Stimulated activated CD4-positive, alpha-beta T cell treated with anti-CD3 and anti-CD28 coated beads, Interleukin-2, amount 100 ng/mL, for 4 hours (primary cell): ENCODE measurements around the gene GRPEL2.
"Not testable (repeated sequence)": the region's sequence is repeated elsewhere in the genome, so short reads cannot be mapped to it uniquely, and the experiment has no call there.

ENCODE experiments used
- DNase-seq: peaks from one replicate; pipeline ENCODE4 v3.0.0-alpha.2; 2020; ENCODE audit warnings: low read depth

Gene GRPEL2

GRCh38 chr5:149376711-149377447, 31.6 kb downstream of the GRPEL2 start:
- DNase-seq, result no peak

- DNase-seq, result no peak
Observed at GRCh38 chr5:149378241-149378820, 33.0 kb downstream of the GRPEL2 start.

GRCh38 chr5:149379177-149379761, 34.0 kb downstream of the GRPEL2 start, which contains the start of gene IL17B:
Gene IL17B, minus strand, starts transcription at chr5:149379292. Its CDS starts 67 bp downstream, at chr5:149379225.
- no peak for DNase-seq

- DNase-seq, result no peak
Observed at GRCh38 chr5:149379818-149380374, 34.6 kb downstream of the GRPEL2 start.

GRCh38 chr5:149380466-149381121, 35.3 kb downstream of the GRPEL2 start:
- DNase-seq, result no peak

- no peak for DNase-seq
Observed at GRCh38 chr5:149381261-149381985, 36.1 kb downstream of the GRPEL2 start.

- DNase-seq, result peak; percentile 53
Observed at GRCh38 chr5:149381986-149382338, 36.7 kb downstream of the GRPEL2 start.

GRCh38 chr5:149382517-149383220, 37.4 kb downstream of the GRPEL2 start:
- no peak for DNase-seq

- DNase-seq, result no peak
Observed at GRCh38 chr5:149383399-149383798, 38.1 kb downstream of the GRPEL2 start.

GRCh38 chr5:149386166-149386565, 40.9 kb downstream of the GRPEL2 start:
- no peak for DNase-seq

GRCh38 chr5:149387081-149387631, 41.9 kb downstream of the GRPEL2 start:
- no peak for DNase-seq

GRCh38 chr5:149387982-149388381, 42.7 kb downstream of the GRPEL2 start:
- DNase-seq, result no peak

GRCh38 chr5:149388498-149389190, 43.3 kb downstream of the GRPEL2 start:
- DNase-seq, result no peak

GRCh38 chr5:149389552-149390495, 44.5 kb downstream of the GRPEL2 start:
- no peak for DNase-seq

- not testable (repeated sequence) for DNase-seq
Observed at GRCh38 chr5:149391076-149391475, 45.8 kb downstream of the GRPEL2 start.

GRCh38 chr5:149391524-149391923, 46.2 kb downstream of the GRPEL2 start:
- no peak for DNase-seq

GRCh38 chr5:149392718-149393117, 47.4 kb downstream of the GRPEL2 start:
- DNase-seq, result no peak

- not testable (repeated sequence) for DNase-seq
Observed at GRCh38 chr5:149394996-149395395, 49.7 kb downstream of the GRPEL2 start.

- DNase-seq, result no peak
Observed at GRCh38 chr5:149397530-149397929, 52.2 kb downstream of the GRPEL2 start.
